HG03097 (cell line): Measurements from ENCODE around the gene EFCC1.

Experiments used
- ATAC-seq: cut with Tn5 transposase; IDR thresholded peaks from one replicate; pipeline ENCODE4 v1.9.1; 2021; ENCODE audit not compliant: unreplicated experiment, low FRiP score

EFCC1 gene

GRCh38 chr3:129030611-129031010 is 29.5 kb downstream of the EFCC1 start:
- no peak for ATAC-seq

GRCh38 chr3:129031476-129032215 is 30.5 kb downstream of the EFCC1 start:
- no peak for ATAC-seq

GRCh38 chr3:129032716-129033115 is 31.6 kb downstream of the EFCC1 start:
- no peak for ATAC-seq

DNA sequence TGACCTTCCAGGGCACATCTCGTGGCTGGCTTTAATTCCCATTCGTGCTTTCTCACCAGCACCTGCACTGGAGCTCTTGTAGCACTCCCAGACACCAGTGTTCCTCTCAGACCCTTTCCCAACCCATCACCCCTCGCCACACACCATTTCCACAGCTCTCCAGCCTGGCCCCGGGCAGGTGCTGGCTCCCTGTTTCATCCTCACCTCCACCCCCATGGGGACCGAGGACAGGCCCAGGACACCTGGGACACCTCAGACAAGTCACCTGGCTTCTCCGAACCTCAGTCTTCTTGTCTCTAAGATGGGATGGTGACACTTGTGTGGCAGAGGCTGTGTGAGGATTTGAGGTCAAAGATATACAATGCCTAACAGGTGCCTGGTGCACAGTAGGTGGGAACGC is 32.0 kb downstream of the EFCC1 start:
- ATAC-seq = no peak

DNA sequence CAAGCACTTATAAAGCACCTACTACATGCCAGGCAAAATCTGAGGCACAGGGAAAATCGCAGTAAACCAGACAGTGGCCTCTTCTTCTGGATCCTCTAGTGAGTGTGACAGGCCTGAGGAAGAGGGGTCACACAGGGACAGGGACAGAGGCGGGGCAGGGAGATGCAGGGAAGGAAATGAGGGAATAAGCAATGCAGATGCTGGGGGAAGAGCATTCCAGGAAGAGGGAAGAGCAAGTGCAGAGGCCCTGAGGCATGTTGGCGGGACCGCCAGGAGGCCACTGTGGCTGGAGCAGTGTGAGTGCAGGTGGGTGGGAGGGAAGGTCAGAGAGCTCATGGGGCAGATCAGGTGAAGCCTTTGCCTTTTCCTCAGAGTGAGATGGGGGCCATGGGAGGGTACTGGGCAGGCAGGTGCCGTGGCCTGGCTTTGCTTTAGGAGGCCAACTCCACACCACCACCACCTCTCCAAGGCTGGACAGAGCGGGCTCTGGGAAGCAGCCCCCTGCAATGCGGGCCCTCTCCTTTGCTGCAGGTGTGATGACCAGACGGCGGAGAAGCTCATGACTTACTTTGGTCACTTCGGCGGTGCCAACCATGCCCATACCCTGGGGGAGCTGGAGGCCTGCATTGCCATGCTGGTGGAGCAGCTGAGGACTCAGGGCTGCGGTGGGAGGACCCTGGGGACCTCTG is 32.7 kb downstream of the EFCC1 start:
- no peak for ATAC-seq

GRCh38 chr3:129034642-129035041 is 33.5 kb downstream of the EFCC1 start:
- no peak for ATAC-seq

DNA sequence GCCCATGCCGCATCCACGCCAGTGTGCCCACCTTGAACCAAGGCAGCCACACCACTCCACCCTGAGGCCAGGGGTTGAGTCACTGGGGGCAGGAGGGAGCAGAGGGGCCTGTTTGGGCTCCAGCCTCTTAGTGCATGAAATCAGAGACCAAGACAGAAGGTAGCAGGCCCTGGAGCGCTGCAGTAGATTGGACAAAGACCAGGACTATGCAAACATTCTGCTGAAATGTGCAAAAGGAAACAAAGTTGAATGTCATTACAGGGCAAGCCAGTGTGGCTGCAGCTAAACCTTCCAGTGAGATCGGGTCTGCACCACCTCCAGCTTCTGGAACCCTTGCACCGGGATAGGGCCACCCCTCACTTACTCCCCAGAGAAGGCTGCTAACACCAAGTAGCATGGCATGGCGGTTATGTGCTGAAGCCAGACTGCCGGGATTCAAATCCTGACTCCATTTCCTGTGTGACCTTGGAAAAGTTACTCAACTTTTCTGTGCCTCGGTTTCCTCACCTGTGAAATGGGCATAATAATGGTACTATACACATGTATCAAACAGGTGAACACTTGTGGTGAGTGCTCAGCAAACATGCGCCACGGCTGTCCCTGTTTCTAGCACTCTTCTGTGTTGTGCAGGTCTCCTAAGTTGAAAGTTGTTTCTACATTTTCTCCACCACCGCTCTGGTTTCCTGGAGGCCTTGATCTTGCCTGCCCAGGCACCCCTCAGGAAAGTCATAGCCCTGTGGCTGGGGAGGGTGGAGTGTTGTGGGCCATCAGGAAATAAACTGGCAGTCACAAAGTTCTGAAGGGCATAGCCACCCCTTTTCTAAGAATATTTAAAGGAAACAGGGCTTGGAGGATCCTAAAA is 34.5 kb downstream of the EFCC1 start:
- no peak for ATAC-seq

GRCh38 chr3:129036222-129037092 is 35.4 kb downstream of the EFCC1 start:
- ATAC-seq = no peak

GRCh38 chr3:129037093-129037419 is 36.0 kb downstream of the EFCC1 start:
- no peak for ATAC-seq

GRCh38 chr3:129038121-129038855 is 37.2 kb downstream of the EFCC1 start:
- ATAC-seq = no peak

DNA sequence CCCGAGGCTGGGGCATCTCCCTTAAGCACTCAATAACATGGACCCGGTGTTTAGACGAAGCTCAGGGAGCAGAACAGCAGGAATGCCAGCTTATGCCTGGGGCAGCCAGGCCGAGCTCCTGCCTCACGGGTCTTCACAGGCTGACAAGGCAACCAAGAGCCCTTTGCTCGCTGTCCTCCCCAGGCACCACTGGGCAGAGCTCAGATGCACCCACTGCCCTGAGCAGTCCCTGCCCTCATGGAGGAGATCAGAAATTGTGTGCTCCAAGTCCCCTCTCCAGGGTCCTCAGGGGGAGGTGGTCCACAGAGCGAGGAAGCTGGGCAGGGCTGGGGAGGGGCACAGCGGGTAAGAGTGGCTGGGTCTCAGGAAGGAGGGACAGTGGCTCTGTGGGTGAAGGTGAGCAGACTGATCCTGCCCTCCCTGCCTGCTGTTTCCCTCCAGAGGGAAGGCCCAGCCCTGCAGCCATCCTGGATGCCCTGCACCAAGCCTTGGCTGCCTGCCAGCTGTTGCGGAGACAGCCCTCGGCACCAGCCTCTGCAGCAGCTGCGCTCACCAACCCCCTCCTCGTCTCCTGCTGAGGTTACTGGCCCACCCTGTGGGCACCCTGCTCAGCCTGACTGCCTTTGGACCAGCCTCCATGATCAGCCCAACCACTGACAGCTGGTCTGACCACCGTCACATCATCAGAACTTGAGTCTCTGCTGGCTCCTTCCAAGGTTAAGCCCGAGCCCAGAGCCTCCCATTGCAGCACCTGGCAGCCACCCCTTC is 38.4 kb downstream of the EFCC1 start:
- ATAC-seq = no peak

DNA sequence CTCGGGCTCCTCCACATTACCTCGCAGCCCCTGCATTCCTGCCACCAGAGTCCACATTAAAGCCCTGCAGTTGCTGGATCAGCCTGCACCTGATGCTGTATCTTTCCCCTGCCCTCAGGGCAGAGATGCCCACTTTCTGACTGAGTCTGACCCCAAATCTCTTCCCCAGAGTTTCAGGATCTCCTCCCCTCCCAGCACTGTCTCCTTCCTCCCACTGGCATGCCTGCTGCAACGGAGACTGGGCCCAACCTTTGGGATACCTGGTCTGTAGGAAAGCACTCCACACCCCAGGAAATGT is 38.9 kb downstream of the EFCC1 start:
- no peak for ATAC-seq

GRCh38 chr3:129040579-129041300 is 39.6 kb downstream of the EFCC1 start:
- ATAC-seq = no peak

DNA sequence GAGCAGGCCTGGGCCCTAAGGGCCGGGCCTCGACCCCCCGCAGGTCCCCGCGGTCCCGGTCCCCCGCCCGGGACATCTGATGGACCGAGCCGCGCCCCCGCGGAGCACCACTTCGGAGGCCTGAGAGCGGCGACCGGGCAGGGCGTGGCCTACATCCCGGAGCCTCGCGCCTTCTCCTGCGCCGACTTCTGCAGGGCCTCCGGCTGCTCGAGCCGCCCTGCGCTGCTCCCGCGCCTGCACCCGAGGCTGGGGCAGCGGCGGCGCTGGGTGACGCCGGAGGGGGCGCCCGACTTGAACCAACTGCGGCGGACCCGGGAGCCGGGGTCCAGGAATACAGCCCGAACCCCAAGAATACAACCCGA is 44.6 kb downstream of the EFCC1 start:
- ATAC-seq = no peak

DNA sequence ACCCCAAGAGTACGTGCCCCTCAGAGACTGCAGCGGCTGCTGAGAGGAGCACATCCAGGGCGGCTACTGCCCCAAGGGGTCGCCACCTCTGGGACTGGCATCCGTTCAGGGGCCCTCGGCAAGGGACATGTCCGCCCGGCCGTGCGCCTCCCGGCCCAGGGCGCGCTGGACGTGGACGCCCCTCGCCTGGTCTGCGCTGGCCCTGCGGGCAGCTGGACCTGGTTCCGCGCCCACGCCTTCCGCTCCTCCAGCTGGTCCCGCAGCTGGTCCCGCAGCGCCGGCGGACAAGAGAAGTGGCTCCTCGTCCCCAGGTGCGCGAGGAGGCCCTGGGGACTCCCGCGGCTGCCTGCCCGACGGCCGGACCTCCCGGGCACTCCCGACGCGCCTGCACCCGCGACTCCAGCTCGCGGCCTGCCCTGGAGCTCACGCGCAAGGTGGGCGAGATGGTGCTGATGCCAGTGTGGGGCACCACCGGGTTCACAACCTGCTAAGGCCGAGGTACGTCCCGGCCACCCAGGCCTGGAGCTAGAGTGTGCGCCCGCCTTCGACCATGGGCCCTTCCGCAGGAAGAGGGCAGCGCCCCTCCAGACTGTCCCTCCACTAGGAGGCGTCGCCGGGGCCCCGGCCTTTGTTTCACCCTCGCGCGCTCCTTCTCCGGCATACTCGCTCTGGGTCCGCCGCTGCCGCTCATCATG is 45.1 kb downstream of the EFCC1 start:
- no peak for ATAC-seq

DNA sequence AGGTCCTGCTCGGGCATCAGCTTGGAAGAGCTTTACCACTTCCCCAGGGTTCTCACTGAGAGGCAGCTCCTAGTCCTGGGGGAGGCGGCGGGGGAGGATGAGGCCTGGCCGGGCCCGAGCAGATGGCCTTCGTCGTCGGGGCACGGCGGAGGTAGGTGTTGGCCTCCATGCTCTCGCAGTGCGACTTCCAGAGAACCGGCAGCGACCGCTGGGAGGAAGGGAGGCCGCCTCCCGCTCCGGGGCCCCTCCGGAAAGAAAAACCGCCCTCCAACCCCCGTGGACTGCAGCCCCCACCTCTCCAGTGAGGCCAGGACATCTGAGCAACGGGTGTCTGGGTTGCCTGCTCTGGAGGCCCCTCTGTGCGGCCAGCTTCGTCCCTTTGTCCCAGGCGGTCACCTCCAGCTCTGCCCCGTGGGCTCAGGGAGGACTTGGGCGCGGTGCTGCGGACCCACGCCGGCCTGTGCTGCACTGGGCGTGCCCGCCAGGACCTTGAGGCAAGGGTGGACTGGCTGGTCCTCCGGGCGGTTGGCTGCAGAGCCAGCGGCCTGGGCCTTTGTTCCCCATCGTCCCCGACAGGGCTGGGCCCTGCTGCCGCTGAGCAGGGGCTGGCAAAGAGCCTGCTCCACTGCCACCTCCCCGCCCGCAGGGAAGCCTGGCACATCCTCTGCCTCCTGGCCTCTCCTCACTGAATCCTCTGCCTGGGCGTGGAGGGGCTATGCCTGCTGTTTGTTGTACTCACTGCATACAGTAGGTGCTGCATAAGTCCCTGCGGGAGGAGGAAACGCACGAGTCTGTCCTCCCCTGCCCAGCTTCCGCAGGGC is 45.8 kb downstream of the EFCC1 start:
- ATAC-seq = no peak

DNA sequence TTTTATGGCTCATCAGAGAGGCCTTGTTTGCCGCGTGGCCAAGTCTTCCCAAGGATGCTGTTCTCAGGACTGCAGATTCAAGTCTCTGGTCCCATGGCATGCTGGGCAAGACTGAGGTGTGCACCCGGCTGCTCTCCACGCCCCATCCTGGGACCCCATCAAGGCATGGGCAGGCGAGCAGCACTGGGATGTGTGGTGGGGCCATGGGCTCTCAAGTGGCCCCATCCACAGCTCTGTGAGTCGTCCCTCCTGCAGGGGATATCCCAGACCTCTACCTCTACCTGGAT is 46.4 kb downstream of the EFCC1 start:
- no peak for ATAC-seq
